ENCODE data around the gene CGREF1.

- TF ChIP-seq CTCF (IDR thresholded peaks at IDR 0.05; ENCODE audit: low read depth, low read length, poor library complexity, severe bottlenecking): no peak
- TF ChIP-seq EZH2phosphoT487 (IDR thresholded peaks at IDR 0.05; ENCODE audit: borderline replicate concordance, low read length): no peak
These were observed 18.5 kb upstream of the CGREF1 start for GRCh38 chr2:27137322-27137935.
